Amniotic epithelial cell (primary cell): ENCODE results near the gene HECTD2.
"Not testable (repeated sequence)": the region's sequence is repeated elsewhere in the genome, so short reads cannot be mapped to it uniquely, and the experiment has no call there.

Experiments used
- DNase-seq: peaks from one replicate; pipeline ENCODE4 v3.0.0-alpha.2; 2010; ENCODE audit warnings: low read depth

Gene HECTD2, protein sequence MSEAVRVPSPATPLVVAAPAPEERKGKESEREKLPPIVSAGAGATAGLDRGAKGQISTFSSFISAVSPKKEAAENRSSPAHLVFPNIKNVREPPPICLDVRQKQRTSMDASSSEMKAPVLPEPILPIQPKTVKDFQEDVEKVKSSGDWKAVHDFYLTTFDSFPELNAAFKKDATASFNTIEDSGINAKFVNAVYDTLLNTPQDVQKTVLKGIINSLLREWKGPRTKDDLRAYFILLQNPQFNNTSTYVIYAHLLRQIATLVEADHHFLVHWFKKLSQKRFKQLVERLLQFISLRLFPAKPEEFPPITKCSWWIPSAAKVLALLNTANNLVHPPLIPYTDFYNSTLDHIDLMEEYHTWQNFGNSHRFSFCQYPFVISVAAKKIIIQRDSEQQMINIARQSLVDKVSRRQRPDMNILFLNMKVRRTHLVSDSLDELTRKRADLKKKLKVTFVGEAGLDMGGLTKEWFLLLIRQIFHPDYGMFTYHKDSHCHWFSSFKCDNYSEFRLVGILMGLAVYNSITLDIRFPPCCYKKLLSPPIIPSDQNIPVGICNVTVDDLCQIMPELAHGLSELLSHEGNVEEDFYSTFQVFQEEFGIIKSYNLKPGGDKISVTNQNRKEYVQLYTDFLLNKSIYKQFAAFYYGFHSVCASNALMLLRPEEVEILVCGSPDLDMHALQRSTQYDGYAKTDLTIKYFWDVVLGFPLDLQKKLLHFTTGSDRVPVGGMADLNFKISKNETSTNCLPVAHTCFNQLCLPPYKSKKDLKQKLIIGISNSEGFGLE

DNA sequence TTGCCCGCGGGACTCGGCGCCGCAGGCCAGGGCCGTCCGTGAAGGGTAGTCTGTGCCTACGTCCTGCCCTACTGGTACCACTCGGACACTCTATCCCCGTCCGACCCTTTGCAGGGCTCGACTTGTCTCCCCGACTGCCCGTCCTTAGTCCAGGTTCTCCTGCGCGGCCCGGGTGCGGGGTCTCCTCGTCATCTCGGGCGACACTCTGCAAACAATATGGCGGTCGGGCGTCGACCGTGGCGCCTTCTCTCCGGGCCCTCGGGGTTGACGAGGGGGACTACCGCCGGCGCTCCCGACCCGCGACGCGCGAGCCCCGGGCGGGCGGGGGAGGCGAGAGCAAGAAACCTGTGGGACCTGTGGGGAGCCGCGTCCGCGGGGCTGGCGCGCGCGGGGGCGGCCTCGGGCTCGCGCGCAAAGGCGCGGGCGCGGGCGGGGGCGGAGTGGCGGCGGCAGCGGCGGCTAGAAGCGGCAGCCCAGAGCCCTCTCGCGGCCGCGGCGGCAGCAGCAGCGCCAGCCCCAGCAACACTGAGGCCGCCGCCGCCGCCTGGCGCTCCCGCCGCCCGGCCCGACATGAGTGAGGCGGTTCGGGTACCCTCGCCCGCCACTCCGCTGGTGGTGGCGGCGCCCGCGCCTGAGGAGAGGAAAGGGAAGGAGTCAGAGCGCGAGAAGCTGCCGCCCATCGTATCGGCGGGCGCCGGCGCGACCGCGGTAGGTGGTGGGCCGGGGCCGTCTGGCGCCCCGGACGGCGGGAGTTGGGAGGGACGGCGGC is at the start of gene HECTD2:
Gene HECTD2, plus strand, starts transcription at position 476 of the 769 bp plus-strand sequence. Its CDS starts 95 bp downstream, at position 571.
- peak; percentile 63 for DNase-seq

DNA sequence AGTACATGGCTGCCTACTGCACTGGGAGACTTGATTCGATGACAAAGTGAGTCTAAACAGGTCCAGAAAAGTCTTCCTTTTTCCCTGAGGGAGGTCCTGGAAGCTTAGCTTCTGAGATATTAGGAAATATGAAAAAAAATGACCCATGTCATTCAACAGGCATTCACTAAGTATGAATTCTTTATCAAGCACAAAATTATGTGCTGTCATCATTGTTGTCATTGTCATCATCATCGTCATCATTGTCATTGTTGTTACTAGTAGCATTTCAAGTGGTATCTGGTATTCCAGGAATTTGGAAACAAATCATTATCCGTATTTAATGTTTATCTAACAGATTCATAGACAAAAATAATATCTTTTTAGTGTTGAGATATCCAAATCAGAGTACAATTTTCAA is 49.7 kb upstream of the HECTD2 start:
- no peak for DNase-seq

GRCh38 chr10:91365519-91365918 is 44.6 kb upstream of the HECTD2 start:
- DNase-seq: not testable (repeated sequence)

DNA sequence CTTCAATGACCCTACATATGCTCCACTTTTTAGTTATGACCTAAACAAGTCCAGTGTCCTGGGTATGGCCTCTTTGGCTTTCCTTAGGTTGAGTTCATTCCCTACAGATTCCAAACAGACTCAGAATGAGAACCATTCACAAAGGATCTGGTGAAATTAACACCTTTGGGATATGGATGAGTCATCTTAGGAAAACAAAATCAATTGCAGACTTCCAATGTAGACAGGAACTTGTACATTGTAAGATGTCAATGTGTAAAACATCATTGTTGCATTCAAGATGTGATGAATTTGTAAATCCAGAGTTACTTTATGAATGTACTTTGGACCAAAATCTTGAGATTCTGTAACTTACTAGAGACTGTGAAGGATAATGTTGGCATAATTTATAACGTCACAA is 43.4 kb upstream of the HECTD2 start:
- no peak for DNase-seq

DNA sequence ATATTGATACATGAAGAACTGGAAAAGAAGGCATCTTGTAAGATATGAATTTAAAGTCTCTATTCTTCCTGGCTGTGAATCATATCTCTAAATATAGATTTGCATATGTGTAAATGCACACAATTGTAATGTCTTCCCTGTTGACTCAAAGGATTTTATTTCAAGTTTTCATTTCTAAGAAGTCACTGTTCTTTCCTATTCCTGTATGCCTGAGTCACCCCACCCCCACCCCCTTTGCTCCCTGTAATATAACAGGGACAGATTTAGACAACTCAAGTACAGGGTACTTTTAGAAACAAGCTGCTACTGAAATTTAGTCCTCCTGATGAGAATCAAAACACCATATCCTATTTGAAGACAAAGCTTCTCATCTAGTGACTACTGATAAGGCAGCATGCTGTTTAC is 43.0 kb upstream of the HECTD2 start:
- no peak for DNase-seq

DNA sequence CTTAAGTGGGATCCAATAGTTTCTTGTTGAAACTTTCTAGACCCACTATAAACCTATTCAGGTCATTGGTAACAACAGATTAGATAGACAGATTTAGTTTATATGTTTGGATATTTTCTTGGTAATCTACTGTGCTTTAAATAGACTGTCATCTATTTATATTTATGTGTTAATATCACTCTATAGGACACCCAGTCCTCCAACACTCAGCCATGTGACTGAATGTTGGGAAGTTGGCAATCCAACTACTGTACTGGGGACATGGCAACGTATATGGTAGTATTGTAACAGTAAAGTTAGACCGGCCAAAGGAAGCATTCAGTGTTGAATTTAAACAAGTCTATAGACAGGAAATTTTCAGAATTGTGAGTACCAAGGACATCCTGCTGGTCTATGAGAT is 42.6 kb upstream of the HECTD2 start:
- no peak for DNase-seq

DNA sequence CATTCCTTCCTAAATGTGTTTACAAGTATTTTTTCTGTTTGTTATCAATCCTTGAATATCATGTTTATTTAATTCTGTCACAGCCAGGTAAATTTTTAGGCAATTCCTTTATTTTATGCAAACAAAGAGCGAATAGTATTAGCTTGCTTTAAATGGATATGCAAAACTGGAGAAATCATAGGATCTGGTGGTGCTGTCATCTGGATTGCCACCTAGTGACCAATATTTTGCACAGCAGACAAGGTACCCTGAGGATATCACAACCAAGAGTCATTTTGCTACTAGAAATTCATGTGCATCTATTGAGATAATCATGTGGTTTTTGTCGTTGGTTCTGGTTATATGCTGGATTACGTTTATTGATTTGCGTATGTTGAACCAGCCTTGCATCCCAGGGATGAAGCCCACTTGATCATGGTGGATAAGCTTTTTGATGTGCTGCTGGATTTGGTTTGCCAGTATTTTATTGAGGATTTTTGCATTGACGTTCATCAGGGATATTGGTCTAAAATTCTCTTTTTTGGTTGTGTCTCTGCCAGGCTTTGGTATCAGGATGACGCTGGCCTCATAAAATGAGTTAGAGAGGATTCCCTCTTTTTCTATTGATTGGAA is 40.1 kb upstream of the HECTD2 start:
- peak; percentile 42 for DNase-seq

- DNase-seq: no peak
Measured at GRCh38 chr10:91374052-91374451, 36.1 kb upstream of the HECTD2 start.

DNA sequence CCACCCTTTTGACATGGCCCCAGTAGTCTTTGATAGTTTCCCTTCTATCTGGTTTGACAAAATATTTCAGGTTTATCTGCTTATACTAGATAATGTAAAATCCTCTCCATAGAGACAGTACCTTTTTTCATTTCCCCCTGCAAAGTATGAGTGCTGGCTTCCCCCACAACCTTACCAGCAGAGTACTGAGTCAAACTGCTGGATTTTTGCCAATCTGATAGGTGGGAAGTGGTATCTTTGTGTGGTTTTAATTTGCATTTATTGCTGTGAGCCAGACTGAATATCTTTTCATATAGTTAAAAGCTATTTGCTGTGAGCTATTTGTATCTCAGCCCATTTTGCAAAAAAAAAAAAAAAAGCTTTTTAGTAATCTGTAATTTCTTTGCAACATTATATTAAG is 32.1 kb upstream of the HECTD2 start:
- peak; percentile 80 for DNase-seq

DNA sequence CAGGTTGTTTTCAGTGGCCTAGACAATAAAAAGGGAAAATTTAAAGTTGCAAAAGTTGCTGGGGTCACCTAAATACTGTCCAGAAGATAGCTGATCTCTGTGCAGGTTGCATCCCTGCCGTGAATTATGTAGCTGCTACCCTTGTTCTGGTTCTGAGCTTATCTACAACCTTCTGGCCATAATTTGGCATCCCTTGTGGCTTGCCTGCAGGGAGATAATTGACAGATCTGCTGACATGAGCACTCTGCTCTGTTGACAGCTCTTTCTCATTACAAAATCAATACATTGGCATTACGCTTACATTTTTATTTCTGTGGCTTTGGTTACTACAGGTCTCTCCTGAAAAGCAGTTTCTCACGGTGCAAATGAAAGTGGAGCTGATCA is 29.3 kb upstream of the HECTD2 start:
- no peak for DNase-seq

DNA sequence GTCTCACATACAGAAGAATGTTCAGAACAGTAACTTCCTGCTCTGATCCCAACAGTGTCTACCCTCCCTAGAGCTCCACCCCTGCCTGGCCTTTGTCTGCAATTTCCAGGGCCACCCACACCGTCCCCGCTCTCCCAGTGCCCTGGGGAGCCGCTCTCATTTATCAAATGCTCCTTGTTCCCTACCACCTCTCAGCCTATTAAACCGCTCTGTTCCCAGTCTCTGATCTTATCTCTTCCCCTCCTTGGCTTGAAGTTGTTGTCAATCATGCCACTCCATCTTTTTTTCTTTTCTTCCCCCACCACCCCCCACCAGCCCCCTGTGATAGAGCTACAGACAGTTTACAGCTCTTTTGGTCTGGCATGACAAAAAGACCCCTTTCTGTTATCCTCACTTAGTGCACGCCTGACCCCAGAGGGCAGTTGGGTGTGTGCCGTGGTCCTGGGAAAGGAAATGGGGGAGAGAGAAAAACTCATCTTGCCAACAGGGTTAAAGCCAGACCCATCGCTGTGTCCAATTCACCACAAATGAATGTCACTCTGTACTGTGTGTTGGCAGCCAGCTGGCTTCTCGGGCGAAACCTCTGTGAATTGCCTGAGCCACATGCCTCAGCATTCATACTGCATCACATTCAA is 28.8 kb upstream of the HECTD2 start:
- peak; percentile 19 for DNase-seq

DNA sequence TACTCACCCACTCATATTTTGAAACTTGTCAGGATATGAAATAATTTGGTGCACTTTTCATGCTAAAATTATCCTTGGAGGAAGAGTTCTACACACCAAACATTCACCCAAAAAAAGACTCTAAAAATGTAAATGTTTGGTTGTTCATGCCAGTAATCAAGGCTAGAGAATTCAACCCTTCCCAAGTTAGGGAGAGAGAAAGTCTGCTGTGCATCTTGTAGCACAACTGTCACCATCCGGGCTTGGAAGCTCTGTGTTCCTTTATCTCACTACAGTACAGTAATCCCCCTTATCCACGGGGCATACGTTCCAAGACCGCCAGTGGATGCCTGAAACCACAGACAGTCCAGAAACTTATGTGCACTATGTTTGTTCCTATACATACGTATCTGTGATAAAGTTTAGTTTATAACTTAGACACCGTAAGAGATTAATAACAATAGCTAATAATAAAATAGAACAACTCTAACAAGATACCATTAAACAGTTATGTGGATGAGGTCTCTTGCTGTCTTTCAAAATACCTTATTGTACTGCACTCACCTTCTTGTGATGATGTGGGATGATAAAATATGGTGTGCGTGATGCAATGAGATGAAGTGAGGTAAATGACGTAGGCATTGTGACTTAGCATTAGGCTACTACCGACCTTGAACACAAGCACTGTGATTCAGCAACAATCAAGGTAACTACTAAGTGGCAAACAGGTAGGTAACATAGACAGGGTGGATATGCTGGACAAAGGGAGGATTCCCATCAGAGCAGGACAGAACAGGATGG is 24.6 kb upstream of the HECTD2 start:
- no peak for DNase-seq

DNA sequence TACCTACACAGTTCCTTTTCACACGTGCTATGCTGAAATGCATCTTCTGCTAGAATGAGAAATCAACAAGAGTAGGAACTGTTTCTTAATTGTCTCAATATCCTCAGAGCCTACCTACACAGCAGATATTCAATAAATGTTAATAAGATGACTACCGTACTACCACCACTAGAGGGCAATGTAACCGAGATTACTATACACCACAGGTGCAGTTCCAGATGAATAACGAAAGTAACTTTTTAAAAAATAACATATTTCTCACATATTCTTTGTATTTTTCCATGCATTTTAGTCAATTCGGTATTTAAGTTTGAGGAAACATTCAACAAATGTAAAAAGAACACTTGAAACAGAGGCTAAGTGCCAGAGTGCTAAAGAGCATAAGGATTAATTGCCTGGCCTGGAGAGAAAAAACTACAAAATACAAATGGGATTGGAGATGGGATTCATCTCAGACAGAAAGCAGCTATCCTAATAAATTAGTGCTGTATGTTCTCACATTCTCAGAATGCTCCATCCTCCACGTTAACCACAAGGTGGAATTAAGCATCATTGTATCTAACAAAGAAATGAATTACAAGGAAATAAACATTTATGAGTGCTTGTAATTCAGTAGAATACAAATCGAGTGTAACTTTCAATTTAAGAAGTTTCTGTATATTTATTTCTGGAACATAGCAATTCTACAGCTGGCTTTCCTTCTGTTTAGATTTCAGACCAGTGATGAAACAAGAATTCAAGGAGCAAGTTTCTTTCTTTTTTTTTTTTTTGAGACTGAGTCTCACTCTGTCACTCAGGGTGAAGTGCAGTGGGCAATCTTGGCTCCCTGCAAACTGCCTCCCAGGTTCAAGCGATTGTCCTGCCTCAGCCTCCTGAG is 20.3 kb upstream of the HECTD2 start:
- DNase-seq: peak; percentile 51

DNA sequence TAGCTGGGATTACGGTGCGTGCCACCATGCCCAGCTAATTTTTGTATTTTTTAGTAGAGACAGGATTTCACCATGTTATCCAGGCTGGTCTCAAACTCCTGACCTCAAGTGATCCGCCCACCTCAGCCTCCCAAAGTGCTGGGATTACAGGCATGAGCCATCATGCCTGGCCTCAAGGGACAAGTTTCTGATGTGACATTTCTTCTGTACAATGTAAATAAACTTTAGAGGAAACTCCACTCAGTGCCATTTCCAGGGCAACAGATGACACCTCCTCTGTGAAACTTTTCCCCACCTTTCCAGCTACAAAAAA is 19.7 kb upstream of the HECTD2 start:
- not testable (repeated sequence) for DNase-seq

GRCh38 chr10:91391920-91392319 is 18.2 kb upstream of the HECTD2 start:
- no peak for DNase-seq

GRCh38 chr10:91406322-91406721 is 3.8 kb upstream of the HECTD2 start:
- DNase-seq: no peak

DNA sequence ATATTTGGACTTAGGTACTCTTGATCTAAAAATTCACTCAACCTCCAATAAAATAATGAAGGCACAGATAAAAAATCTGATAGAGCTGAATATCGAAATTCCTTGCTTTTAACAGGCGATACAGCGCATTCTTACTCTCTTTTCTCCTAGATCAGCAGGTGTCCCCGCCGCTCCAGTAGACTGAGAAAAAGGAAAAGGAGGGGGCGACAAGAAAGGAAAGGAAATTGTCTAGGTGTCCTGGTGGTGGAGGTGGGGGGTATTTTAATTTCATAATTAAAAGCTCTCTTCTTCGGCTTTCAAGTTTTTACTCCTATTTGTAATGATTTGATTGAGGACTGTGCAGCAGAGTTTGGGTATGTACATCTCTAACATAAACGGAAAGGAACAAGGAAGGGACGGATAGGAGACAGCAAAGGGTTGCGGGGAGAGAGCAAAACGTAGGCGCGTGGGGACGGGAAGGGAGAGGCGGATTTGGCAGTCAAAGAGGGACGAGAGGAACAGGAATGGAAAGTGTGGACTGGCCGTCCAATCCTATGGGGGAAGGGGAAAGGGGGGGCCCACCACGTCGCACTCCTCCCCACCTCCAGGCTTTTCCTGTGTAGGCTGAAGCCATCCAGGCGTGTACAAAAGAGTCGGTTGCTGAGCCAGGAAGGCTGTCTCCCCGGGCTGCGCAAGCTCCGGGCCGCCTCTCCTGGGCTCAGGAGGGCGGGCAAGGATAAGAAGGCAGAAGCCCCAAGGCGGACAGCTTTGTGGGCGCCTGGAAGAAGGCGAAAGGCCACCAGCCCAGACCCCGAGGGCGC is 875 bp upstream of the HECTD2 start:
- DNase-seq: peak; percentile 68

- DNase-seq: peak; percentile 58
Measured at GRCh38 chr10:91410638-91411371, 661 bp downstream of the HECTD2 start.
